Loucy (cell line): ENCODE results near the gene MPHOSPH9.

Source experiments
- EZH2phosphoT487 ChIP-seq: fragments of 200-600 bp; IDR thresholded peaks from 2 replicates; pipeline ENCODE4 v1.6.1; 2018; ENCODE audit warnings: antibody characterized with exemption, mild to moderate bottlenecking, moderate library complexity, borderline replicate concordance
- TF ChIP-seq, protein P1 (sequence below): fragments of 200-600 bp; sonication (generic); conservative IDR thresholded peaks from 2 replicates; pipeline ENCODE4 v1.5.1; 2014; ENCODE audit warnings: mild to moderate bottlenecking, antibody characterized with exemption, low read length

DNA sequence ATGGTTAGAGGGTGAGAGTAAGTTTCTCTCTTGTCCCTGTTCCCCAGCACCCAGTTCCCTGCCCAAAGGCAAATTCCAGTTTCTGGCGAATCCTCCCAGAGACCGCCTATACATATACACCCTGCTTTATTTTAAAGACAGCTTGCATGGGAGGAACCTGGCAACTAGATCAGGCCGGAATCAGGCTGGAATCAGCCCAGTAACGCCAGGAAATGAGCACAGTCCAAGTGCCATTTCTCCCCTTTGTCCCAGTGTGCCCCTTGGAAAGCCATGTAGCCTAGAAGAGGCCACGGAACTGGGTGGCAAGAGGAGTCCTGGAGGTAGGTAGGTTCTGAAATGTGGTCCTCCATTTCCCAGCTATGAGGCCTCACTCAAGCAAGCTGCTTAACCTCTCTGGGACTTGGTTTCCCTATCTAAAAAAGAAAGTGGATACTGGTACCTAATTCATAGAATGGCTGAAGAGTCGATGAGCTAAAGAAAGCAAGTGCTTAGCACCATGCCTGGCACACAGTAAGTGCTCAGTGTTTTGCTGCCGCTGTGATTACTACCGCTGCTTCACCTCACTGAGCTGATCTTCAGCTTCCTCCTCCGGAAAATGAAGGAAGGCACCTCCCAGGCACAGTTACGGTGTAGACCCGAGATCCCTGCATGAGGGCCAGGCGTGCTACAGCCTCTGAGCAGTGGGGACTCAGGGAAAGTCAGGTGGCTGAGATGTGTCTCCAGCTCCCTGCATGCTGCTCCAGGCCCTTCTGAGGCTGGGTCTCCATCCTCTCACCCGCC lies 118.4 kb downstream of the MPHOSPH9 start:
- TF ChIP-seq, protein P1, sequence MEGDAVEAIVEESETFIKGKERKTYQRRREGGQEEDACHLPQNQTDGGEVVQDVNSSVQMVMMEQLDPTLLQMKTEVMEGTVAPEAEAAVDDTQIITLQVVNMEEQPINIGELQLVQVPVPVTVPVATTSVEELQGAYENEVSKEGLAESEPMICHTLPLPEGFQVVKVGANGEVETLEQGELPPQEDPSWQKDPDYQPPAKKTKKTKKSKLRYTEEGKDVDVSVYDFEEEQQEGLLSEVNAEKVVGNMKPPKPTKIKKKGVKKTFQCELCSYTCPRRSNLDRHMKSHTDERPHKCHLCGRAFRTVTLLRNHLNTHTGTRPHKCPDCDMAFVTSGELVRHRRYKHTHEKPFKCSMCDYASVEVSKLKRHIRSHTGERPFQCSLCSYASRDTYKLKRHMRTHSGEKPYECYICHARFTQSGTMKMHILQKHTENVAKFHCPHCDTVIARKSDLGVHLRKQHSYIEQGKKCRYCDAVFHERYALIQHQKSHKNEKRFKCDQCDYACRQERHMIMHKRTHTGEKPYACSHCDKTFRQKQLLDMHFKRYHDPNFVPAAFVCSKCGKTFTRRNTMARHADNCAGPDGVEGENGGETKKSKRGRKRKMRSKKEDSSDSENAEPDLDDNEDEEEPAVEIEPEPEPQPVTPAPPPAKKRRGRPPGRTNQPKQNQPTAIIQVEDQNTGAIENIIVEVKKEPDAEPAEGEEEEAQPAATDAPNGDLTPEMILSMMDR: no peak
- TF ChIP-seq EZH2phosphoT487: no peak
